KOPT-K1 (cell line): Measurements from ENCODE around the gene CBX8.
A peak's percentile ranks its signal among the peaks of the same experiment; 100 is the strongest.

ENCODE experiments used
- H3K27ac ChIP-seq: fragments of 200-600 bp; sonication (generic); 2 replicates; pipeline ENCODE4 v1.5.1; 2016; ENCODE audit warnings: antibody characterized with exemption, mild to moderate bottlenecking, low read depth, low read length; ENCODE audit not compliant: poor library complexity, severe bottlenecking
- H3K36me3 ChIP-seq: fragments of 200-600 bp; sonication (generic); 2 replicates; pipeline ENCODE4 v1.5.1; 2017; ENCODE audit warnings: antibody characterized with exemption, mild to moderate bottlenecking, low read length, moderate library complexity; ENCODE audit not compliant: insufficient read depth
- H3K9me3 ChIP-seq: fragments of 200-600 bp; sonication (generic); 2 replicates; pipeline ENCODE4 v1.5.1; 2017; ENCODE audit warnings: antibody characterized with exemption, low read length, mild to moderate bottlenecking; ENCODE audit not compliant: insufficient read depth, poor library complexity, severe bottlenecking

Gene CBX8

DNA sequence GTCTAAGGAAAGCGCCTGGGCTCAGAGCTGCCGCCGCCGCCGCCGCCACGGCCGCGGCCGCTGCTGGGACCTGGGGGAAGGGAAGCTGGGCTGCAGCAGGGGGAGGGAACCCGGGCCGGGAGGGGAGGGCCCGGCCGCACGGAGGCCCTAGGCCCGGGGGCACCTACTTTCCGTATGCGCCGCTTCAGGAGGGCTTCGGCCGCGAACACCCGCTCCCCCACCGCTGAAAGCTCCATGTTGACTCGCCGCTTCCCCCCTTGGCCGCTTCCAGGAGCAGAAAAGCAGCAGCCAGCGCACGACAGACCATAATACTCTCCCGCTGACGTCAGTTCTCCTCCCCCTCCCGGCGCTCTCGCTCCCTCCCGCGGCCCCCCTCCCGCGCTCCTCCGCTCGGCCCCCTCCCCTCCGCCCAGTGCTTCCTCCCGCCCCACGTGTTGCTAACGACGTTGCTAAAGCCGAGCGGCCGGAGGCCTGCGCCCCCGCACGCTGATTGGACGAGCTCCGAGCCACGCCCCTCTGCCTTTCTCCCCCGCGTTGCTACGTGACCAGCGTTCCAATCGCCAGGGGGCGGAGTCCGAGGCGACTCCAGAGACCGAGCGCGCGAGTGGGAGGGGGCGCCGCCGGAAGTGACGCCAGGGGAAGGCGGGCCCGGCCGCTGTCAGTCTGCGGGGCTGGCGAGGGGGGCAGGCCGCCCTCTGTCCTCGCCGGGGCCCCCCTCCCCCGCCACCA is at the start of gene CBX8:
Gene CBX8, minus strand, starts transcription at position 315 of the 729 bp plus-strand sequence. Its CDS starts 79 bp downstream, at position 236.
- H3K36me3 ChIP-seq: peaks cover 22% of the 10 kb centered on the region
- peak within 1 kb of the TSS; percentile 81 for H3K27ac ChIP-seq

DNA sequence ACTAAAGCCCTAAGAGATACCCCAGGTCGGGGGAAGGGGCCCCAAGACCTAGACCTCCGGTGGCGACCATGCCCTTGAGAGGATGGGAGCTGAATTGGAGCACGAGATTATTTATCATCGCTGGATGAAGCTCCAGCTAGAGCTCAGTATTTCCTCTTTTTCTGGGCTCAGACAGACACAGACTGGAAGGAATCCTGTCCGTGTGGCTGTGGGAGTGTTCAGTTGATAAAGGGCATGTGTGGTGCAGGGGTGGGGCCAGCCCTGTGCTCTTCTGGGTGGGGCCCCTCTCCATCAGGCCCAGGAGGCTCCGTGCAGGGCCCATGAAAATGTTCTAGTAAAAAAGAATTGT is 48.7 kb upstream of the CBX8 start:
- no peak overlapping the region for H3K27ac ChIP-seq
- H3K9me3 ChIP-seq: peaks cover 14% of the 10 kb centered on the region
- no peaks in the 10 kb centered on the region for H3K36me3 ChIP-seq

More for the DNA sequence above, at the start of gene CBX8:
- no peaks in the 10 kb centered on the region for H3K9me3 ChIP-seq

DNA sequence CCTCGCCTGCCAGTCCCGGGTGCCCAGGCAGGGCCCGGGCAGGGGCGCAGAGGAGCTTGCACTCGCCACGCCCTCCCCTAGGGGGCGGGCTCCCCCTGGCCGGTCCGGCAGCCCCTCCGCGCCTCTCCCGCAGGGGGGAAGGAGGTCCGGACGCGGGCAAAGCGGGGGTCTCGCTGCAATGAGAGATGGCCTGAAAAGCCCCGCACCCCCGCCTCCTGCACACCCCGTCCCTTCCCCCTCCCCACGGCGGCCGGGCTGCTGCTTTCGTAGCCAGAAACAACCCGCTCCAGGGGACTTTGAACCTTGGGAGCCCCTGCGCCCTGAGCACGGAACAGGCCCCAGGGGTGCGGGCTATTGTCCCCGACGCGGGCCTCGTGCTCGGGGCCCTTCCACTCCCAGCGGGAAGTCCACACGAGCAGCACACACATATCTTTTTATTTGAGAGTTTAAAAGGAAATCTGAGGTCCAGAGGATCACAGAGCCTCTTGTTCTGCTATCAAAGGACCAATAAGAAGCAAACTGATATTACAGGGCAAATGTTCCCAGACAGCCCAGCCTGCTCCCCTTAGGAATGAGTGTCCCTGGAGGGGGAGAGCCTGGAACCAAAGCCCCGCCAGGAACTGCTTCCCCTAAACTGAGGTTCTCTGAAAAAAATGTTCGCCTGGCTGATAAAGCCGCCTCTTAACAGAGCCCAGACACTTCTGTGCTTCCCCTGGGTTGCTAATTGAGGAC is 48.2 kb upstream of the CBX8 start:
- no peaks in the 10 kb centered on the region for H3K36me3 ChIP-seq
- peaks cover 14% of the 10 kb centered on the region for H3K9me3 ChIP-seq
- no peak overlapping the region for H3K27ac ChIP-seq

DNA sequence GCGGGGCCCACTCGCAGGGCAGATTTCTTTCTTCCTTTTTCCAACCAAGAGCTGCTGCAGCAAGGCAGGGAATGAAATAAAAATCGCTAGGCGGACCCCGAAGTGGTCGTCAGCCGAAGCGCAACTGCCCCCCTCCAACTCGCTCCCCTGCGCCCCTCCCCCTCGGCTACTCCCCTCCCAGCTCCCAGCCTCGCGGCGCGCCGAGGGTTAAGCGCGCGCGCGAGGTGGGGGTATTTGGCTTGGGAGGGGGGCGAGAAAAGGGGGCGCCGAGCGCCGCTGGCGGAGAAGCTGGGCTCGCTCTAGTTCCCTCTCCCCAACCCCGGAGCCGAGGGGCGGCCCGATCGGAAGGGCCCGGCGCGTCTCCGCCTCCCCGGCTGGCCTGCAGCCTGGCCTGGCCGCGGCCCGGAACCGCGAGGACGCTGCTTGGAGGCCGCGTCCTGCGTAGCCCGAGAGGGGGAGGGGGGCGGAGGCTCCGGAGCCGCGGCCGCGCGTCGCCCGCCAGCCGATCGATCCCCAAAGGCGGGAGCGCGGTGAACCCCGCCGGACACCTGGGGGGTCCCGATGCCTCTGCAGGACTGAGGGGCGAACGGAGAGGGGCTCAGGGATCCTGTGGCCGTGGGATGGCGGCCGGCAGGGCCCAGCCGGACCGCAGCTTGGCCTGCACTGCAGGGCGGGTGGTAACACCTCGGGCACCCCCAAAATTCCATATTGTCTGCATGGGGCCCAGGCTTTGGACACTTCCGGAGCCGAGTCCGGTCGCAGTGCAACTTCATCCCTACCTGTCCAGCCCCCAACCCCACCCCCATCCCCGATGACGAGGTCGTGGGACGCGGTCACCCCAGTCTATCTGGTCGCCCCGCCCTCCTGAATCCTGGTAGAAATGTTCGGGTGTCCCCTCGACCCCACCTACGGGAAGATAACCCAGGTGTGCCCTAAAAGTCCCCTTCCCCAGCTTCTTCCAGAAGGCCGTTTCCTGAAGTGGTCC is 47.2 kb upstream of the CBX8 start:
- peaks cover 14% of the 10 kb centered on the region for H3K9me3 ChIP-seq
- H3K27ac ChIP-seq: no peak overlapping the region
- no peaks in the 10 kb centered on the region for H3K36me3 ChIP-seq

DNA sequence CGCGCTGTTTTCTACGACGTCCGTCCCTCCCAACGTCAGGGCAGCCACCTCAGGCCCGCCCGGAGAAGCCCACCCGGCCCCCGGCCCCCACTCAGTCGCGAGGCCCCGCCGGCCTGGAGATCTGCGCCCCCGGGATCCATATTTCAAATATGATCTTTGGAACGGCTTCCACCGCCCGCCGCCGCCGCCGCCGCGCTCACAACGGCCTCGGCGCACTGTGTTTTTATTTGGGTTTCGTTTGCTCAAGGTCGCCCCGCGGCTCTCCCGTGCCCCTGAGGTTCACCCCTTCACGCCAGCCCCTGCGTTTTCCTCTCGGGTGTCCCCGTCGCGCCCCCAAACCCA is 46.6 kb upstream of the CBX8 start:
- Histone ChIP-seq H3K27ac (no peak overlapping the region), H3K36me3 (no peaks in the 10 kb centered on the region), H3K9me3 (peaks cover 14% of the 10 kb centered on the region)

DNA sequence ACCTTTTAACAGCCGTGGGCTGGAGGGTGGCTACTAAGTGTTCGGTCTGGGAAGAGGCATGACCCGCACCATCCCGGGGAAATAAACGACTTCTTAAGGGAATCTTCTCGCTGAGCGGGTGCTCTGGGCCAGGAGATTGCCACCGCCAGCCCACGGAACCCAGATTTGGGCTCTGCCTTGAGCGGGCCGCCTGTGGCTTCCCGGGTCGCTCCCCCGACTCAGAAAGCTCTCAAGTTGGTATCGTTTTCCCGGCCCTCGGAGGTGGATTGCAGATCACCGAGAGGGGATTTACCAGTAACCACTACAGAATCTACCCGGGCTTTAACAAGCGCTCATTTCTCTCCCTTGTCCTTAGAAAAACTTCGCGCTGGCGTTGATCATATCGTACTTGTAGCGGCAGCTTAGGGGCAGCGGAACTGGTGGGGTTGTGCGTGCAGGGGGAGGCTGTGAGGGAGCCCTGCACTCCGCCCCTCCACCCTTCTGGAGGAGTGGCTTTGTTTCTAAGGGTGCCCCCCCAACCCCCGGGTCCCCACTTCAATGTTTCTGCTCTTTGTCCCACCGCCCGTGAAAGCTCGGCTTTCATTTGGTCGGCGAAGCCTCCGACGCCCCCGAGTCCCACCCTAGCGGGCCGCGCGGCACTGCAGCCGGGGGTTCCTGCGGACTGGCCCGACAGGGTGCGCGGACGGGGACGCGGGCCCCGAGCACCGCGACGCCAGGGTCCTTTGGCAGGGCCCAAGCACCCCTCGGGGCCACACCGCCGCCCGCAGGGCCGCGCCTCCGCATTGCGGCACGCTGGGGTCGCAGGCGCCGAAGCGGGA is 46.0 kb upstream of the CBX8 start:
- Histone ChIP-seq H3K36me3 (no peaks in the 10 kb centered on the region), H3K9me3 (peaks cover 14% of the 10 kb centered on the region), H3K27ac (no peak overlapping the region)

DNA sequence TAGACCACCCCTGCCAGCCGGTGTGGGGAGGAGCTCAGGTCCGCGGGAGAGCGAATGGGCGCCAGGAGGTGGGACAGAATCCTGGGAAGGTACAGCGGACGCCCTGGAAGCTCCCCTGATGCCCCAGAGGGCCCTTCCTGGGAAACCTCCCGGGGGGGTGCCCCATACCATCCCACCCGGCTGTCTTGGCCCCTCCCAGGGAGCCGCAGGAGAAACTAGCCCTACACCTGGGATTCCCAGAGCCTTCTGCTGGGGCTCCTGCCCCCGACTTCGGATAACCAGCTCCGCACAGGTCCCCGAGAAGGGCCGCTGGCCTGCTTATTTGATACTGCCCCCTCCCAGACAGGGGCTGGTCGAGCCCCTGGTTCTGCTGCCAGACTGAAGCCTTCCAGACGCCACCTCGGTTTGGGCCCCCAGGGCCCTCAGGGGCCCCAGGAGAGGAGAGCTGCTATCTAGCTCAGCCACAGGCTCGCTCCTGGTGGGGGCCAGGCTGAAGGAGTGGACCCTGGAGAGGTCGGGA is 45.3 kb upstream of the CBX8 start:
- peaks cover 14% of the 10 kb centered on the region for H3K9me3 ChIP-seq
- H3K36me3 ChIP-seq: no peaks in the 10 kb centered on the region
- H3K27ac ChIP-seq: no peak overlapping the region

DNA sequence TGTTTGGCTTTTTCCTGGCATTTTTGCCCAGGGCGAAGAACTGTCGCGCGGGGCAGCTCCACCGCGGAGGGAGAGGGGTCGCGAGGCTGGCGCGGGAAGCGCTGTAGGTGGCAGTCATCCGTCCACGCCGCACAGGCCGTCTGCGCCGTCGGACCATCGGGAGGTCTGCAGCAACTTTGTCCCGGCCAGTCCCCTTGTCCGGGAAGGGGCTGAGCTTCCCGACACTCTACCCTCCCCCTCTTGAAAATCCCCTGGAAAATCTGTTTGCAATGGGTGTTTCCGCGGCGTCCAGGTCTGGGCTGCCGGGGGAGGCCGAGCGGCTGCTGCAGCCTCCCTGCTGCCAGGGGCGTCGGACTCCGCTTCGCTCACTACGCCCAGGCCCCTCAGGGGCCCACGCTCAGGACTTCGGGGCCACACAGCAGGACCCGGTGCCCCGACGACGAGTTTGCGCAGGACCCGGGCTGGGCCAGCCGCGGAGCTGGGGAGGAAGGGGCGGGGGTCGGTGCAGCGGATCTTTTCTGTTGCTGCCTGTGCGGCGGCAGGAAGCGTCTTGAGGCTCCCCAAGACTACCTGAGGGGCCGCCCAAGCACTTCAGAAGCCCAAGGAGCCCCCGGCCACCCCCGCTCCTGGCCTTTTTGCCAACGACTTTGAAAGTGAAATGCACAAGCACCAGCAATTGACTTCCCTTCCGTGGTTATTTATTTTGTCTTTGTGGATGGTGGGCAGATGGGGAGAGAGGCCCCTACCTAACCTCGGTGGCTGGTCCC is 44.7 kb upstream of the CBX8 start:
- H3K36me3 ChIP-seq: no peaks in the 10 kb centered on the region
- H3K9me3 ChIP-seq: peaks cover 14% of the 10 kb centered on the region
- H3K27ac ChIP-seq: no peak overlapping the region

DNA sequence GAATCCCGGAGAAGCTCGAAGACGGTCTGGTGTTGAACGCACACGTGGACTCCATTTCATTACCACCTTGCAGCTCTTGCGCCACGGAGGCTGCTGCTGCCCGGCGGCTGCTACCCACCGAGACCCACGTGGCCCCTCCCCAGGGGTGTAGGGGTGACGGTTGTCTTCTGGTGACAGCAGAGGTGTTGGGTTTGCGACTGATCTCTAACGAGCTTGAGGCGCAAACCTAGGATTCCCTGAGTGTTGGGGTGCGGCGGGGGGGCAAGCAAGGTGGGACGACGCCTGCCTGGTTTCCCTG is 44.1 kb upstream of the CBX8 start:
- peaks cover 14% of the 10 kb centered on the region for H3K9me3 ChIP-seq
- peaks cover 6% of the 10 kb centered on the region for H3K36me3 ChIP-seq
- no peak overlapping the region for H3K27ac ChIP-seq

DNA sequence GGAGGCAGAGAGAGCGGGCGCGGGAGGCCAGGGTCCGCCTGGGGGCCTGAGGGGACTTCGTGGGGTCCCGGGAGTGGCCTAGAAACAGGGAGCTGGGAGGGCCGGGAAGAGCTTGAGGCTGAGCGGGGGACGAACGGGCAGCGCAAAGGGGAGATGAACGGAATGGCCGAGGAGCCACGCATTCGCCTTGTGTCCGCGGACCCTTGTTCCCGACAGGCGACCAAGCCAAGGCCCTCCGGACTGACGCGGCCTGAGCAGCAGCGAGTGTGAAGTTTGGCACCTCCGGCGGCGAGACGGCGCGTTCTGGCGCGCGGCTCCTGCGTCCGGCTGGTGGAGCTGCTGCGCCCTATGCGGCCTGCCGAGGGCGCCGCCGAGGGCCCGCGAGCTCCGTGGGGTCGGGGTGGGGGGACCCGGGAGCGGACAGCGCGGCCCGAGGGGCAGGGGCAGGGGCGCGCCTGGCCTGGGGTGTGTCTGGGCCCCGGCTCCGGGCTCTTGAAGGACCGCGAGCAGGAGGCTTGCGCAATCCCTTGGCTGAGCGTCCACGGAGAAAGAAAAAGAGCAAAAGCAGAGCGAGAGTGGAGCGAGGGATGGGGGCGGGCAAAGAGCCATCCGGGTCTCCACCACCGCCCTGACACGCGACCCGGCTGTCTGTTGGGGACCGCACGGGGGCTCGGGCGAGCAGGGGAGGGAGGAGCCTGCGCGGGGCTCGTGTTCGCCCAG is 43.6 kb upstream of the CBX8 start:
- peaks cover 14% of the 10 kb centered on the region for H3K9me3 ChIP-seq
- H3K27ac ChIP-seq: no peak overlapping the region
- peaks cover 11% of the 10 kb centered on the region for H3K36me3 ChIP-seq

DNA sequence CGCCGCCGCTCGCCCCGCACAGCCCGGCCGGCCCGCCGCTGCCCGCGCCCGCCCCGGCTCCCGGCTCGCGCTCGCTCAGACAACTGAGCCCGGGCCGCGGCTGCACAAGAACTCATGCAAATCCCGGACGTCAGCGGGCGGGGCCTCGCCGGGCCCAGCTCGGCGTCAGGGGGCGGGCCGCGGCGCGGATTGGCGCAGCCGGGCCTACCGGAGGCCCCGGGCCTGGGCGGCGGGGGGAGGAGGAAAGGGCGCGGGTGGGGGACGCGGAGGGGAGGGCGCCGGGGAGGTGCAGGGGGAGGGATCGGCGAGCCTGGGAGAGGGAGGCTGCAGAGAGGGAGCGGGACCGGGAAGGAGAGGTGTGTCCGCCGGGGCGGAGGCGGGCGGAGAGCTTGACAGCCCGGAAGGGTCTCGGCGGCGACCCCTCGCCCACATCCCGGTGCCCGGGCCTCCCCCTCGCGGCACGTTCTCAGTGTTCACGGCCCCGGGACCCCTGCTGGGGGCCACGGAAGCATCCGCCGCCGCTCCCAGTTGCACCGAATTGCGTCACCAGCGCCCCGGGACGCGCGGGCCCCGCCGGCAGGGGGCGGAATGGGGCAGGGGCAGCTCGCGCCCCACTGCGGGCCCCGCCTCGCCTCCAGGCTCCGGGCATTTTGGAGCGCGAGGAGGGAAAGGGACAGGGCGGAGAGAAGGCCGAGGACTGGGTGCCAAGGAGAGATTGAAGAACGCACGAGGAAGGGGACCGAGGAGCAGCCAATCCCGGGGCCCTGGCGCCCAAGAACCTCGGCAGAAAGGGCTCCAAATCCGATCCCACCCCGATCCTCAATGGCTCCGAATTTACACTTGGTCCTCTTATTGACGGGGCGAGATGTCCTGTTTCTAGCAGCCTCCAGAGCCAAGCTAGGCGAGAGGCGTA is 42.7 kb upstream of the CBX8 start, which contains the start of gene CBX4:
Gene CBX4, minus strand, starts transcription at position 85 of the 913 bp plus-strand sequence. CDS start 189 bp downstream, outside the sequence.
- peak within 1 kb of the TSS; percentile 76 for H3K27ac ChIP-seq

DNA sequence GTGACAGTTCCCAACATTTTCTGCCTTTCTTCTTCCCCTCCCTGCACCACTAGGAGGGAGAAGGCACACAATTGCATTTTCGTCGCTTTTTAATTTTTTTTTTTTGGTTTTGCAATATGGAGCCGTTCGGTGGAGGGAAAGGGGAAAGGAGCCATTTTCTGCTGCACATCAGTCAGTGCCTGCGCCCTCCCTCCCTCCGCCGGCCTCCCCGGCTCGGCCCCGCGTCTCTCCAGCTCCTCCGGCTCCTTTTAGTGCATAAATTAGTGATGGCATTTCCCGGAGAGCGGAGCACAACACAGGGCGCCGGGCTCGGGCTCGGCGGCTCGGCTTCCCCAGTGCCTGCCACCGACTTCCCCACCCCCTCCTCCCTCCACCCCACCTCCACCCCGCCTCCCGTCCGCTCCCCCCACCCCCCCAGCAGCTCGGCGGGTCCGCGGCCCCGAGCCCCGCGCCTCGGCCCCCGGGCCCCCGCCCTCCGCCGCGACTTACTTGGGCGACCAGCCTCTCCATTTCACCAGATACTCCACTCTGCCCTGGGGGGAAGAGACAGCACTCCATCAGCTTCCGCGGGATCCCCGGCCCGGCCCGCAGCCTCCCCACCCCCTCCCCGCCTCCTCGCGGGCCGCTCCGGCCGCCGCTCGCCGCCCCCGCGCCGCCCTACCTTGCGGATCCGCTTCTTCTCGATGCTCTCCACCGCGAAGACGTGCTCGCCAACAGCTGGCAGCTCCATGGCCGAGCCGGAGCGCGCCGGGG is 41.8 kb upstream of the CBX8 start:
- peak overlapping the region; percentile 76 for H3K27ac ChIP-seq
- peaks cover 28% of the 10 kb centered on the region for H3K36me3 ChIP-seq

More for the DNA sequence above, 42.7 kb upstream of the CBX8 start, which contains the start of gene CBX4:
- Histone ChIP-seq H3K9me3 (peaks cover 14% of the 10 kb centered on the region), H3K36me3 (peaks cover 19% of the 10 kb centered on the region)

More for the DNA sequence above, 41.8 kb upstream of the CBX8 start:
- peaks cover 12% of the 10 kb centered on the region for H3K9me3 ChIP-seq
